ENCODE data around the gene FTCD. TPM values are rescaled to one million over a fixed set of nuclear protein-coding genes. Genes with fewer than 3 reads are reported as not detected.
"Not testable (repeated sequence)": the region's sequence is repeated elsewhere in the genome, so short reads cannot be mapped to it uniquely, and the experiment has no call there.

Gene FTCD
- polyA plus RNA-seq, 3 donors: not detected

- Mint-ChIP-seq H3K4me3 (no peak overlapping the region), H3K4me1 (no peaks in the 10 kb centered on the region), H3K27me3 (ENCODE audit: low read depth in 3 of 3) (peaks cover 0 to 3% (median 0%) of the 10 kb centered on the region in 3 donors), H3K9me3 (no peaks in the 10 kb centered on the region), H3K36me3 (peaks cover 39 to 47% of the 10 kb centered on the region in 2 donors), H3K27ac (no peak overlapping the region)
- Histone ChIP-seq H3K79me2 (ENCODE audit: insufficient read depth, low read length) (no peaks in the 10 kb centered on the region), H3K4me3 (replicated peaks in 1 of 3; ENCODE audit: low read depth in 2 of 3, low read length in 3 of 3) (no peak overlapping the region), H3K36me3 (replicated peaks in 1 of 2; ENCODE audit: control insufficient read depth in 1 of 2, insufficient read depth in 2 of 2, low read length in 2 of 2) (peaks cover 2 to 49% of the 10 kb centered on the region in 2 donors), H3K9ac (ENCODE audit: insufficient read depth, low read length, poor library complexity, severe bottlenecking) (no peak overlapping the region), H3K9me3 (replicated peaks in 1 of 2; ENCODE audit: control insufficient read depth in 1 of 2, insufficient read depth in 1 of 2, low read length in 2 of 2) (no peaks in the 10 kb centered on the region), H3K4me2 (replicated peaks; ENCODE audit: extremely low read depth, low read length, poor library complexity, severe bottlenecking) (no peak overlapping the region), H3K27ac (ENCODE audit: low read depth in 1 of 2, low read length in 2 of 2) (no peak overlapping the region), H3K4me1 (ENCODE audit: control insufficient read depth in 1 of 2, insufficient read depth in 2 of 2, low read length in 2 of 2) (no peaks in the 10 kb centered on the region), H2AFZ (ENCODE audit: insufficient read depth, low read depth, low read length, poor library complexity, severe bottlenecking) (no peak overlapping the region), H4K20me1 (ENCODE audit: insufficient read depth, low read length) (no peaks in the 10 kb centered on the region), H3K27me3 (ENCODE audit: control insufficient read depth in 2 of 2, insufficient read depth in 2 of 2, low read length in 2 of 2) (no peaks in the 10 kb centered on the region)
- 93% methylated on average over 5 of the region's 8 CpGs for WGBS (ENCODE audit: insufficient coverage)
- no peak for TF ChIP-seq CTCF (IDR thresholded peaks at IDR 0.05)
- DNase-seq: no peak
- intact Hi-C loops (cut with micrococcal nuclease): no loop called here
These were observed 47.8 kb upstream of the FTCD start for GRCh38 chr21:46203203-46203600.

GRCh38 chr21:46202592-46203202 is 47.3 kb upstream of the FTCD start:
- TF ChIP-seq CTCF (IDR thresholded peaks at IDR 0.05): no peak
- Histone ChIP-seq H3K27ac (ENCODE audit: low read depth in 1 of 2, low read length in 2 of 2) (no peak overlapping the region), H3K4me2 (replicated peaks; ENCODE audit: extremely low read depth, low read length, poor library complexity, severe bottlenecking) (no peak overlapping the region), H3K79me2 (ENCODE audit: insufficient read depth, low read length) (no peaks in the 10 kb centered on the region), H4K20me1 (ENCODE audit: insufficient read depth, low read length) (no peaks in the 10 kb centered on the region), H3K36me3 (replicated peaks in 1 of 2; ENCODE audit: control insufficient read depth in 1 of 2, insufficient read depth in 2 of 2, low read length in 2 of 2) (peaks cover 2 to 49% of the 10 kb centered on the region in 2 donors), H3K27me3 (ENCODE audit: control insufficient read depth in 2 of 2, insufficient read depth in 2 of 2, low read length in 2 of 2) (no peaks in the 10 kb centered on the region), H3K9me3 (replicated peaks in 1 of 2; ENCODE audit: control insufficient read depth in 1 of 2, insufficient read depth in 1 of 2, low read length in 2 of 2) (no peaks in the 10 kb centered on the region), H3K9ac (ENCODE audit: insufficient read depth, low read length, poor library complexity, severe bottlenecking) (no peak overlapping the region), H3K4me3 (replicated peaks in 1 of 3; ENCODE audit: low read depth in 2 of 3, low read length in 3 of 3) (no peak overlapping the region), H2AFZ (ENCODE audit: insufficient read depth, low read depth, low read length, poor library complexity, severe bottlenecking) (no peak overlapping the region), H3K4me1 (ENCODE audit: control insufficient read depth in 1 of 2, insufficient read depth in 2 of 2, low read length in 2 of 2) (no peaks in the 10 kb centered on the region)
- Mint-ChIP-seq H3K27ac (no peak overlapping the region), H3K9me3 (no peaks in the 10 kb centered on the region), H3K4me3 (no peak overlapping the region), H3K36me3 (peaks cover 40 to 45% of the 10 kb centered on the region in 2 donors), H3K4me1 (no peaks in the 10 kb centered on the region), H3K27me3 (ENCODE audit: low read depth in 3 of 3) (peaks cover 0 to 3% (median 0%) of the 10 kb centered on the region in 3 donors)
- intact Hi-C loops (cut with micrococcal nuclease): no loop called here
- WGBS (ENCODE audit: insufficient coverage): 80% methylated on average over 1 of the region's 6 CpGs
- DNase-seq: no peak

- H3K9me3 Mint-ChIP-seq; H3K4me1 Mint-ChIP-seq; H3K27ac ChIP-seq (ENCODE audit: low read depth in 1 of 2, low read length in 2 of 2); H2AFZ ChIP-seq (ENCODE audit: insufficient read depth, low read depth, low read length, poor library complexity, severe bottlenecking); H4K20me1 ChIP-seq (ENCODE audit: insufficient read depth, low read length); intact Hi-C loops (cut with micrococcal nuclease); H3K4me1 ChIP-seq (ENCODE audit: control insufficient read depth in 1 of 2, insufficient read depth in 2 of 2, low read length in 2 of 2); H3K9me3 ChIP-seq (replicated peaks in 1 of 2; ENCODE audit: control insufficient read depth in 1 of 2, insufficient read depth in 1 of 2, low read length in 2 of 2); H3K4me3 ChIP-seq (replicated peaks in 1 of 3; ENCODE audit: low read depth in 2 of 3, low read length in 3 of 3); H3K4me2 ChIP-seq (replicated peaks; ENCODE audit: extremely low read depth, low read length, poor library complexity, severe bottlenecking); H3K27me3 ChIP-seq (ENCODE audit: control insufficient read depth in 2 of 2, insufficient read depth in 2 of 2, low read length in 2 of 2); H3K9ac ChIP-seq (ENCODE audit: insufficient read depth, low read length, poor library complexity, severe bottlenecking); DNase-seq; H3K4me3 Mint-ChIP-seq; H3K27me3 Mint-ChIP-seq (ENCODE audit: low read depth in 3 of 3); H3K79me2 ChIP-seq (ENCODE audit: insufficient read depth, low read length): not testable (repeated sequence)
- 100% methylated on average over 1 of the region's 8 CpGs for WGBS (ENCODE audit: insufficient coverage)
- H3K36me3 ChIP-seq (replicated peaks in 1 of 2; ENCODE audit: control insufficient read depth in 1 of 2, insufficient read depth in 2 of 2, low read length in 2 of 2): peaks cover 5 to 48% of the 10 kb centered on the region in 2 donors
- H3K36me3 Mint-ChIP-seq: peaks cover 42 to 50% of the 10 kb centered on the region in 2 donors
- H3K27ac Mint-ChIP-seq: peak overlapping the region in 2 of 7 donors; percentile 71 to 83
These were observed 45.8 kb upstream of the FTCD start for GRCh38 chr21:46200877-46201803.

Measured in CD14-positive monocyte (primary cell).